IMR-90 (cell line): ENCODE data around the gene FOXO1. TPM values are rescaled to one million over a fixed set of nuclear protein-coding genes. Genes with fewer than 3 reads are reported as not detected.

Experiments used
- ATAC-seq: fragments of 200-7000 bp; cut with Tn5 transposase; 2 replicates; pipeline ENCODE4 v1.9.1; 2020; ENCODE audit warnings: low read depth, mild to moderate bottlenecking, moderate library complexity
- BruUV-seq: library from RNA; stranded (reverse); fragments of 400-500 nt; replicated peaks from 2 replicates; lab custom pipeline; 2021; lab: Mats Ljungman, UMichigan
- CTCF ChIA-PET: fragments of 300-600 bp; formaldehyde crosslinking; extraction: SDS; loops from one replicate; lab custom pipeline; 2021; ENCODE audit warnings: antibody characterized with exemption; lab: Yijun Ruan, JAX
- POLR2A ChIA-PET: fragments of 300-600 bp; sonication (Branson Sonifier 250); formaldehyde crosslinking; loops from one replicate; lab custom pipeline; 2022; ENCODE audit warnings: antibody characterized with exemption; ENCODE audit not compliant: unreplicated experiment; lab: Charles Lee
- DNase-seq: peaks from one replicate; pipeline ENCODE4 v3.0.0; 2013
- H2AFZ ChIP-seq: replicated peaks from 2 replicates; pipeline ENCODE3; 2013; ENCODE audit warnings: low read length, mild to moderate bottlenecking; ENCODE audit not compliant: poor library complexity
- H2AK5ac ChIP-seq: 2 replicates; pipeline ENCODE4 v1.6.1; 2013; ENCODE audit warnings: low read depth, low read length, inconsistent platforms
- H2AK9ac ChIP-seq: replicated peaks from 2 replicates; pipeline ENCODE3; 2013; ENCODE audit warnings: mild to moderate bottlenecking, low read depth, low read length, moderate library complexity; ENCODE audit not compliant: poor library complexity
- H2BK120ac ChIP-seq: 2 replicates; pipeline ENCODE4 v1.6.1; 2013; ENCODE audit warnings: low read depth, low read length, inconsistent platforms
- H2BK15ac ChIP-seq: 3 replicates; pipeline ENCODE4 v1.6.1; 2013; ENCODE audit warnings: low read depth, low read length, inconsistent platforms
- H2BK20ac ChIP-seq: 2 replicates; pipeline ENCODE4 v1.6.1; 2013; ENCODE audit warnings: low read depth, mild to moderate bottlenecking, inconsistent platforms, low read length, moderate library complexity
- H2BK5ac ChIP-seq: 2 replicates; pipeline ENCODE4 v1.6.1; 2013; ENCODE audit warnings: mild to moderate bottlenecking, low read depth, low read length, inconsistent platforms; ENCODE audit not compliant: poor library complexity, severe bottlenecking
- H3K14ac ChIP-seq: replicated peaks from 2 replicates; pipeline ENCODE4 v1.6.1; 2013; ENCODE audit warnings: low read depth, low read length, inconsistent platforms
- H3K18ac ChIP-seq: 2 replicates; pipeline ENCODE4 v1.6.1; 2013; ENCODE audit warnings: low read depth, low read length, control low read depth
- H3K23ac ChIP-seq: 2 replicates; pipeline ENCODE4 v1.6.1; 2013; ENCODE audit warnings: low read depth, low read length, inconsistent platforms
- H3K27ac ChIP-seq: 2 replicates; pipeline ENCODE4 v1.5.1; 2013; ENCODE audit warnings: mild to moderate bottlenecking, control low read depth, low read length; ENCODE audit not compliant: insufficient read depth
- H3K27me3 ChIP-seq: 2 replicates; pipeline ENCODE4 v1.6.1; 2013; ENCODE audit warnings: low read length; ENCODE audit not compliant: control insufficient read depth, insufficient read depth
- H3K36me3 ChIP-seq: 2 replicates; pipeline ENCODE4 v1.6.1; 2013; ENCODE audit warnings: low read length, mixed read lengths; ENCODE audit not compliant: control insufficient read depth, insufficient read depth
- H3K4ac ChIP-seq: 2 replicates; pipeline ENCODE4 v1.6.1; 2013; ENCODE audit warnings: low read depth, low read length, inconsistent platforms
- H3K4me1 ChIP-seq: 2 replicates; pipeline ENCODE4 v1.6.1; 2013; ENCODE audit warnings: low read length, mixed read lengths; ENCODE audit not compliant: control insufficient read depth, insufficient read depth
- H3K4me2 ChIP-seq: 2 replicates; pipeline ENCODE4 v1.6.1; 2013; ENCODE audit warnings: low read depth, mild to moderate bottlenecking, control low read depth, low read length, moderate library complexity
- H3K4me3 ChIP-seq: 2 replicates; pipeline ENCODE4 v1.5.1; 2013; ENCODE audit warnings: low read depth, mild to moderate bottlenecking, control low read depth, low read length, moderate library complexity; ENCODE audit not compliant: insufficient read depth
- H3K56ac ChIP-seq: 2 replicates; pipeline ENCODE4 v1.6.1; 2013; ENCODE audit warnings: low read length, inconsistent platforms; ENCODE audit not compliant: insufficient read depth; ENCODE audit errors: extremely low read depth
- H3K79me1 ChIP-seq, 2 experiments: 2 replicates each; pipeline ENCODE4 v1.6.1; 2013; ENCODE audit warnings: low read length in 2 of 2, inconsistent platforms in 1 of 2, low read depth in 1 of 2
- H3K9ac ChIP-seq: 2 replicates; pipeline ENCODE4 v1.6.1; 2013; ENCODE audit warnings: low read depth, low read length, control low read depth
- H3K9me1 ChIP-seq: 2 replicates; pipeline ENCODE4 v1.6.1; 2013; ENCODE audit warnings: low read length, inconsistent platforms; ENCODE audit not compliant: insufficient read depth
- H3K9me3 ChIP-seq: 2 replicates; pipeline ENCODE4 v1.6.1; 2013; ENCODE audit warnings: low read length; ENCODE audit not compliant: control insufficient read depth, insufficient read depth
- H4K20me1 ChIP-seq: 2 replicates; pipeline ENCODE4 v1.6.1; 2013; ENCODE audit warnings: low read length, inconsistent platforms; ENCODE audit not compliant: insufficient read depth
- H4K5ac ChIP-seq: 2 replicates; pipeline ENCODE4 v1.6.1; 2013; ENCODE audit warnings: mild to moderate bottlenecking, low read depth, low read length, control low read depth
- H4K8ac ChIP-seq, 2 experiments: 2 replicates each; pipeline ENCODE4 v1.6.1; 2013; ENCODE audit warnings: low read depth in 2 of 2, low read length in 2 of 2, control low read depth in 1 of 2, inconsistent platforms in 1 of 2
- H4K91ac ChIP-seq: 2 replicates; pipeline ENCODE4 v1.6.1; 2013; ENCODE audit warnings: low read depth, low read length, inconsistent platforms; ENCODE audit not compliant: insufficient read depth
- BHLHE40 ChIP-seq: fragments of 150-350 bp; IDR thresholded peaks from 2 replicates; pipeline ENCODE4 v1.6.1; 2016; ENCODE audit warnings: mild to moderate bottlenecking, low read depth, low read length
- CHD1 ChIP-seq: IDR thresholded peaks from 2 replicates; pipeline ENCODE4 v1.6.1; 2012; ENCODE audit warnings: low read depth, low read length, improper control_type of control experiment
- FOS ChIP-seq: fragments of 150-350 bp; IDR thresholded peaks from 2 replicates; pipeline ENCODE4 v1.6.1; 2016; ENCODE audit warnings: low read depth, low read length
- MAFK ChIP-seq: IDR thresholded peaks from 2 replicates; pipeline ENCODE4 v1.6.1; 2012; ENCODE audit warnings: low read depth, low read length, improper control_type of control experiment
- MAZ ChIP-seq: IDR thresholded peaks from 2 replicates; pipeline ENCODE4 v1.6.1; 2012; ENCODE audit warnings: low read depth, mild to moderate bottlenecking, low read length, improper control_type of control experiment, moderate library complexity, borderline replicate concordance
- MXI1 ChIP-seq: IDR thresholded peaks from 2 replicates; pipeline ENCODE4 v1.6.1; 2012; ENCODE audit warnings: low read depth, mild to moderate bottlenecking, low read length, moderate library complexity, borderline replicate concordance
- NFE2L2 ChIP-seq: fragments of 150-350 bp; IDR thresholded peaks from 2 replicates; pipeline ENCODE4 v1.6.1; 2016; ENCODE audit warnings: low read depth, mild to moderate bottlenecking, low read length
- POLR2A ChIP-seq: IDR thresholded peaks from 2 replicates; pipeline ENCODE4 v1.6.1; 2012; ENCODE audit warnings: mild to moderate bottlenecking, low read depth, low read length
- RAD21 ChIP-seq: IDR thresholded peaks from 2 replicates; pipeline ENCODE4 v1.6.1; 2012; ENCODE audit warnings: low read length, improper control_type of control experiment
- RCOR1 ChIP-seq: IDR thresholded peaks from 2 replicates; pipeline ENCODE4 v1.6.1; 2012; ENCODE audit warnings: mild to moderate bottlenecking, low read length, improper control_type of control experiment; ENCODE audit not compliant: insufficient replicate concordance
- RFX5 ChIP-seq: IDR thresholded peaks from 2 replicates; pipeline ENCODE4 v1.8.0; 2012; ENCODE audit warnings: low read depth, mild to moderate bottlenecking, low read length, moderate library complexity
- WGBS, 2 experiments: methylation state at CpG; one replicate each; pipeline versions ENCODE4 v1.1.5 to v1.1.7; 2013; ENCODE audit warnings: missing lambda C conversion rate in 2 of 2; ENCODE audit not compliant: insufficient read length in 1 of 2; ENCODE audit errors: extremely low coverage in 2 of 2; 5-methylcytosine and 5-hydroxymethylcytosine counted together
- dilution Hi-C: fragments of 300-500 bp; cut with HindIII; formaldehyde crosslinking; loops from one replicate; pipeline ENCODE4 v1.14.3; 2018; ENCODE audit warnings: low sequenced_read_pairs; ENCODE audit not compliant: unreplicated experiment
- in situ Hi-C: fragments of 300-500 bp; cut with MboI; formaldehyde crosslinking; loops from 3 replicates; pipeline ENCODE4 v1.14.3; 2019; ENCODE audit warnings: low sequenced_read_pairs, inconsistent platforms, mixed read lengths
- intact Hi-C: fragments of 100-400 bp; cut with micrococcal nuclease; formaldehyde crosslinking; loops from 2 replicates; pipeline ENCODE4 v1.10.0; 2022
- polyA plus RNA-seq, 3 experiments: library from polyadenylated mRNA; depleted of rRNA; stranded (reverse); fragments of >200 nt; gene quantifications; 2 replicates each; pipeline ENCODE4 v1.2.3, GENCODE V29; 2012; ENCODE audit warnings: low replicate concordance in 1 of 3
- total RNA-seq: library from RNA; depleted of rRNA; stranded (reverse); fragments of >200 nt; gene quantifications from 2 replicates; pipeline ENCODE4 v1.2.3, GENCODE V29; 2012
- TF ChIP-seq, protein P1 (sequence below): fragments of 150-350 bp; IDR thresholded peaks from 2 replicates; pipeline ENCODE4 v1.6.1; 2016; ENCODE audit warnings: low read depth, mild to moderate bottlenecking, low read length, moderate library complexity, borderline replicate concordance
- TF ChIP-seq, protein P2 (sequence below): conservative IDR thresholded peaks from 2 replicates; pipeline ENCODE4 v1.5.1; 2012; ENCODE audit warnings: mild to moderate bottlenecking, low read depth, low read length, improper control_type of control experiment
- TF ChIP-seq, protein P3 (sequence below): fragments of 150-350 bp; IDR thresholded peaks from 2 replicates; pipeline ENCODE4 v1.6.1; 2017; ENCODE audit warnings: mild to moderate bottlenecking, antibody characterized with exemption, low read length, low read depth

The FOXO1 gene
- total and polyA plus RNA-seq, 2 of the 4 experiments (the other 2 are of a cell fraction), result 0.12 to 0.18 TPM

DNA sequence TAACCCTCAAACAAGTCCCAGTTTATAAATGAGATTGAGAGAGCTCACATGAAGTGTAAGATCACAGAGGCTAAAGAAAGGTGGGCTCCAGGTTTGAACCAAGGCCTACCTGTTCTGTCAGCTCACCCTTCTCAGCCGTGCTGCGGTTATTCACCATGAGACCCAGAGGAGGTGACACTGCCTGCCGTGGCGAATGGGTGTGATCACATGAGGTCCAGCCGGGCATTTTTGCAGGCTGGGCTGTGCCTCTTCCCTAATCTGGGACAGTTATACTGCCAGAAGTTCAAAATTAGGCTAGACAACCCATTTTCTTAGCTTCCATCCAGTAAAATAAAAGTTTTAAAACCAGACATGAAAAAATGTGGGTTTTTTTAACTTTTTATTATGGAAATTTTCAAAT is 146.8 kb downstream of the FOXO1 start:
- ChIA-PET CTCF (interaction anchor here (0.5 kb wide), 1 partner anchor 162 kb away, joined by 5 read pairs; no protein-coding TSS in a partner anchor), POLR2A (no interaction called here)
- H3K27me3 ChIP-seq, result 0 out of 2 replicates have a peak, but pooled peaks cover 1% of the 10 kb centered on the region
- intact Hi-C loops (no loop called here), in situ Hi-C loops (no loop called here), dilution Hi-C loops (no loop called here)
- no peak overlapping the region for H2BK20ac ChIP-seq
- BruUV-seq, result no TSS peak
- no peak overlapping the region for H3K23ac ChIP-seq
- H4K91ac ChIP-seq, result no peak overlapping the region
- no peak for DNase-seq
- no peak overlapping the region for H2BK5ac ChIP-seq
- no peak for ATAC-seq
- H3K9me3 ChIP-seq, result no peaks in the 10 kb centered on the region
- no peak overlapping the region for H3K56ac ChIP-seq
- no peak overlapping the region for H2AK9ac ChIP-seq
- H3K4ac ChIP-seq, result no peak overlapping the region
- H4K5ac ChIP-seq, result no peak overlapping the region
- H3K4me2 ChIP-seq, result no peak overlapping the region
- no peak overlapping the region for H3K27ac ChIP-seq
- no peak overlapping the region for H3K4me3 ChIP-seq
- H4K20me1 ChIP-seq, result no peaks in the 10 kb centered on the region
- 50% methylated on average over 3 of the region's 5 CpGs; no CpG with 5 or more reads in 1 of the 2 experiments for WGBS, 2 experiments
- no peaks in the 10 kb centered on the region for H3K79me1 ChIP-seq
- H3K4me1 ChIP-seq, result no peaks in the 10 kb centered on the region
- H3K18ac ChIP-seq, result no peak overlapping the region
- H4K8ac ChIP-seq, result no peak overlapping the region
- TF ChIP-seq, protein P1, sequence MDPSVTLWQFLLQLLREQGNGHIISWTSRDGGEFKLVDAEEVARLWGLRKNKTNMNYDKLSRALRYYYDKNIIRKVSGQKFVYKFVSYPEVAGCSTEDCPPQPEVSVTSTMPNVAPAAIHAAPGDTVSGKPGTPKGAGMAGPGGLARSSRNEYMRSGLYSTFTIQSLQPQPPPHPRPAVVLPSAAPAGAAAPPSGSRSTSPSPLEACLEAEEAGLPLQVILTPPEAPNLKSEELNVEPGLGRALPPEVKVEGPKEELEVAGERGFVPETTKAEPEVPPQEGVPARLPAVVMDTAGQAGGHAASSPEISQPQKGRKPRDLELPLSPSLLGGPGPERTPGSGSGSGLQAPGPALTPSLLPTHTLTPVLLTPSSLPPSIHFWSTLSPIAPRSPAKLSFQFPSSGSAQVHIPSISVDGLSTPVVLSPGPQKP, result no peak
- TF ChIP-seq CHD1 (no peak), MAZ (no peak), MXI1 (no peak), BHLHE40 (no peak), RCOR1 (no peak), POLR2A (no peak), MAFK (no peak), FOS (no peak), RAD21 (no peak), NFE2L2 (no peak), RFX5 (no peak)
- TF ChIP-seq, protein P2, sequence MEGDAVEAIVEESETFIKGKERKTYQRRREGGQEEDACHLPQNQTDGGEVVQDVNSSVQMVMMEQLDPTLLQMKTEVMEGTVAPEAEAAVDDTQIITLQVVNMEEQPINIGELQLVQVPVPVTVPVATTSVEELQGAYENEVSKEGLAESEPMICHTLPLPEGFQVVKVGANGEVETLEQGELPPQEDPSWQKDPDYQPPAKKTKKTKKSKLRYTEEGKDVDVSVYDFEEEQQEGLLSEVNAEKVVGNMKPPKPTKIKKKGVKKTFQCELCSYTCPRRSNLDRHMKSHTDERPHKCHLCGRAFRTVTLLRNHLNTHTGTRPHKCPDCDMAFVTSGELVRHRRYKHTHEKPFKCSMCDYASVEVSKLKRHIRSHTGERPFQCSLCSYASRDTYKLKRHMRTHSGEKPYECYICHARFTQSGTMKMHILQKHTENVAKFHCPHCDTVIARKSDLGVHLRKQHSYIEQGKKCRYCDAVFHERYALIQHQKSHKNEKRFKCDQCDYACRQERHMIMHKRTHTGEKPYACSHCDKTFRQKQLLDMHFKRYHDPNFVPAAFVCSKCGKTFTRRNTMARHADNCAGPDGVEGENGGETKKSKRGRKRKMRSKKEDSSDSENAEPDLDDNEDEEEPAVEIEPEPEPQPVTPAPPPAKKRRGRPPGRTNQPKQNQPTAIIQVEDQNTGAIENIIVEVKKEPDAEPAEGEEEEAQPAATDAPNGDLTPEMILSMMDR, result no peak
- TF ChIP-seq, protein P3, sequence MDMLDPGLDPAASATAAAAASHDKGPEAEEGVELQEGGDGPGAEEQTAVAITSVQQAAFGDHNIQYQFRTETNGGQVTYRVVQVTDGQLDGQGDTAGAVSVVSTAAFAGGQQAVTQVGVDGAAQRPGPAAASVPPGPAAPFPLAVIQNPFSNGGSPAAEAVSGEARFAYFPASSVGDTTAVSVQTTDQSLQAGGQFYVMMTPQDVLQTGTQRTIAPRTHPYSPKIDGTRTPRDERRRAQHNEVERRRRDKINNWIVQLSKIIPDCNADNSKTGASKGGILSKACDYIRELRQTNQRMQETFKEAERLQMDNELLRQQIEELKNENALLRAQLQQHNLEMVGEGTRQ, result no peak
- no peaks in the 10 kb centered on the region for H3K9me1 ChIP-seq
- no peak overlapping the region for H3K14ac ChIP-seq
- no peak overlapping the region for H2BK15ac ChIP-seq
- no peak overlapping the region for H2BK120ac ChIP-seq
- H2AK5ac ChIP-seq, result no peak overlapping the region
- H3K9ac ChIP-seq, result no peak overlapping the region
- no peaks in the 10 kb centered on the region for H3K36me3 ChIP-seq
- no peak overlapping the region for H2AFZ ChIP-seq
